RPMI7951 (cell line): Measurements from ENCODE around the gene SORL1. TPM values are rescaled to one million over a fixed set of nuclear protein-coding genes. Genes with fewer than 3 reads are reported as not detected.

Experiments
- DNase-seq: peaks from one replicate; pipeline ENCODE4 v3.0.0-alpha.2; 2012; ENCODE audit warnings: low read depth
- total RNA-seq: library from RNA; depleted of rRNA; stranded (reverse); fragments of >200 nt; shearing (Covaris generic); gene quantifications from 2 replicates; pipeline ENCODE4 v1.2.3, GENCODE V29; 2014

SORL1 gene
- total RNA-seq, 1 experiment from 2014 or later, result 0.60 TPM

DNA sequence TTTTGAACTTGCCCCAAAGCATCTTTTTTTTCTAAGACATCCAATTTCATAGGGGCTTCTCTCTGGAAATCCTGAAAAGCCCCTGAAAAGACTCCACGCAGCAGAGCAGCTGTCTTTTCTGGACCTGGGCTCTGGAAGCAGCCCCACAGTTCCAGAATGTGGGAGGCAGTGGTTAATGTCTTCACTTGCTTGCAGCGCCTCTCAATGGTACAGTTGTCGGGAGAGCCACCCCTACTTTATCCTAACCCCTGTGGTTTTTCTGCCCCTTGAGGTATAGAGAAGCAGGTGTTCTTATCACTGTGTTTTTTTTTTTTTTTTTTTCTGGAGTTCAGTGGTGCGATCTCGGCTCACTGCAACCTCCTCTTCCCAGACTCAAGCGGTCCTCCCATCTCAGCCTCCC is 84.0 kb downstream of the SORL1 start:
- no peak for DNase-seq

GRCh38 chr11:121538054-121538453 is 85.9 kb downstream of the SORL1 start:
- no peak for DNase-seq

- no peak for DNase-seq
These were observed 86.9 kb downstream of the SORL1 start for GRCh38 chr11:121539000-121539399.

DNA sequence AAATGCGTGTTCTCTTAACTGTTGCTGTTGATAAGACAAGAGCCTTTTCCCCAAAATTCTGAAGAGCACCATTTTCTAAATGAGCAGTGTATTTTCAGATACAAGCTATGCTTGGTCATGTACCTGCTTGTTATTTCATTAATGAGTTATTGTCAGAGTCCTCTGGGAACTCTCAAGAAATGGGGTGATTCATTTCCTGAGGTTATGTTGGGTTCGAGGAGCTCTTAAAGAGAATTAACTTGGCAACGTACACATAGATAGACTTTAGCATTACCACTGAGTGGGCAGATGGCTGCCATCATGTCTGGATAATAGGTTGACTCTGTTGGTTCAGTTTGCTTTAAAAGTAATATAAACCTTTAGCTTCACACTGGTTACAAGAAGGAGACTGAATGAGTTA is 88.5 kb downstream of the SORL1 start:
- no peak for DNase-seq

- DNase-seq, result no peak
These were observed 91.8 kb downstream of the SORL1 start for GRCh38 chr11:121543836-121544380.

DNA sequence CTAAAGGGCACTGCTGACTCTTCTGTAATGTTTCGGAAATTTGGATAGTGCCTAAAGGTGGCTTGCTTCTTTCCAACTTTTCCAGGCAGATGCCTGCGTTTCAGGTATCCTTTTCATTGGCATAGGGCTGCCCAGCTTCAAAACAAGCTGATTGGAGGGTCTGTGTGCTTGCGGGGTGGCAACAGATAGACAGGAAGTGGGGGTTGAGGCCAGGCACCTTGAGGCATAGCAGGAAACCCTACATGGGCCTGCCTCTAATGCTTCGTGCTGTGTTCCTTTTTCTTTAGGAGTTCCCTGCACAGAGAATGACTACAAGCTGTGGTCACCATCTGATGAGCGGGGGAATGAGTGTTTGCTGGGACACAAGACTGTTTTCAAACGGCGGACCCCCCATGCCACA is 92.8 kb downstream of the SORL1 start:
- no peak for DNase-seq

DNA sequence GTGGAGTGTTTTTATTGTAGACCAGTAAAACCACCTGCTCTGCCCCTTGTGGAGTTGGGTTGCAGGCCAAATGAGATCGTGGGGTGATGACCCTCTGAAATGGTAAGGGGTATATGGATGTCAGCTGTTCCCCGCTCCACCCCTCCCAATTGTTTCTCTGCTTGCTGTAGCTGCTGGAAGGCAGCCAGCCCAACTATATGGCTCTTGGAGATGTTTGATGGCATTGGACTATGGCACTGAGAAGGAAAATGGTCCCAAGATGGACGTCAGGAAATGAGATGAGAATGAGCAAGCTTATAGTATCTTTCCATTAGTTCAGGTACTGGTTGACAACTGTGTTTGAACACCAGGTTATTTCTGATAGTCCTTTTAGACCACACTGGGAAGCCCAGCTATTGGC is 95.5 kb downstream of the SORL1 start:
- DNase-seq, result no peak

- no peak for DNase-seq
These were observed 98.3 kb downstream of the SORL1 start for GRCh38 chr11:121550247-121551030.

- no peak for DNase-seq
These were observed 99.3 kb downstream of the SORL1 start for GRCh38 chr11:121551463-121551862.

GRCh38 chr11:121552154-121552553 is 100.0 kb downstream of the SORL1 start:
- DNase-seq, result no peak

- DNase-seq, result no peak
These were observed 100.5 kb downstream of the SORL1 start for GRCh38 chr11:121552644-121553043.

- no peak for DNase-seq
These were observed 101.3 kb downstream of the SORL1 start for GRCh38 chr11:121553389-121553788.

DNA sequence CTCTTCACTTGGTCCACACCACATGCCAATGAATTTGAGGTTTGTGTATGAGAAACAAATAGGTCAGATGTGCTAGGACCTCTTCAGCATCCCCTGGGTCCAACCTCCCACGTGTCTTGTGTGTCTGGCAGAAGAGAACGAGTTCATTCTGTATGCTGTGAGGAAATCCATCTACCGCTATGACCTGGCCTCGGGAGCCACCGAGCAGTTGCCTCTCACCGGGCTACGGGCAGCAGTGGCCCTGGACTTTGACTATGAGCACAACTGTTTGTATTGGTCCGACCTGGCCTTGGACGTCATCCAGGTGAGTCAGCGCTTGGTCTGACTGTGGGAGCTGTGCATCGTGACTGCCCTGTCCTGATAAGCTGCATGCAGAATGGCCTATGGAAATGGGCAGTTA is 101.7 kb downstream of the SORL1 start:
- no peak for DNase-seq

- no peak for DNase-seq
These were observed 102.4 kb downstream of the SORL1 start for GRCh38 chr11:121554552-121554951.

GRCh38 chr11:121555121-121555520 is 103.0 kb downstream of the SORL1 start:
- DNase-seq, result no peak

DNA sequence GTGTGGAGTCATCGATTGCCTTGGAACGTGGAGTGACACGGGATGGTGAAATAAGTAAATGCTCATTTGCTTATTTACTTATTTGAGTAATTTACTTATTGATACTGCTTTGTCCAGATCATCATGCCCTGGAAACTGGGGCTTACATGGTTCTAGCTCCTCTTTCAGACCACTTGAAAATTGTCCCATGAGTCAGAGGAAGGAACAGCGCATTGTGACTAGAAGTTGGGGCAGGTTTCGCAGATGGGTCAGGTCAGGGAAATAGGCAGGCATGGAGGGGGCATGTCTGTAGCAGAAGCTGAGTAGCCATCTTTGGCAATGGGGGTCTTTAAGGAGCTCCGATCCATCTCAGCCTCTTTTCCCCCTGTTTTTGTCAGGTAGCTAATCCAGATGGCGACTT is 104.8 kb downstream of the SORL1 start:
- no peak for DNase-seq

GRCh38 chr11:121557348-121557747 is 105.2 kb downstream of the SORL1 start:
- peak; percentile 28 for DNase-seq

GRCh38 chr11:121559606-121560200 is 107.6 kb downstream of the SORL1 start:
- no peak for DNase-seq

DNA sequence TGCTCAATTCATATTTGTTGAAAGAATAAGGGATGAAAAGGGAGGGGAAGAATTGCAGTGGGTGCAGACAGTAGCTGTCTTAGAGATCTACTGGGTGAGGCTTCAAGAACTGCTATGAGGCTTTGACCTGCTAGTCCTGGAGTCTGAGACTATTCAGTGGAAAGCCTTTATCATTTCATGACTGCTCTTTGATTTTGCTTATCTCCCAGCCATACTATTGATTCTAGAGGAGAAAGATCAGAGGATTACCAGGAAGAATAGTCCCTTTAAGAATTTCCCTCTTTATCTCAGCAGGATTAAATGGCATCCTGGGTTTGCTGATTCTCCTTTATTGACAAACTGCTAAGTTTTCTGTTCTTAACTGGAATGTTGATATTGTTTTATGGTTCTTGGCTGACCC is 108.1 kb downstream of the SORL1 start:
- no peak for DNase-seq

GRCh38 chr11:121561240-121561639 is 109.1 kb downstream of the SORL1 start:
- DNase-seq, result no peak

GRCh38 chr11:121561716-121562115 is 109.6 kb downstream of the SORL1 start:
- DNase-seq, result no peak

DNA sequence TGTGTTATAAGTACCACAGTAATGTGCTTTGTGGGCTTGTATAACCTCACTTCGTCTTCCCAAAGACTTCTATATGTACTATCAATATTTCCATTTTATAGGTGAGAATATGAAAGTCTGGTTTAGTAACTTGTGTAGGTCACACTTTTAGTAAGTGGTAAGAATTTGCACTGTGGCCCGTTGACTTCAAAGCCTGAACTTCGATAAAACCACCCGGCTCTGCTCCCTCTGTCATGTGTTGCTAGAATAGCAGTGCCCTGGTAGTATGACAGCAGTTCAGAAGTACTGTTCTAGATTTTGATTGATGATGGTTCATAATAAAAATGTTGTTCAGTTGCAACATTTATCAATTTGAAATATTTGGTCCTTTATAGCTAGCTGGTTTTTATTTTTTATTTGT is 110.9 kb downstream of the SORL1 start:
- DNase-seq, result no peak
